Astrocyte of the cerebellum (primary cell): Measurements from ENCODE around the gene MRPS23.

ENCODE experiments used
- DNase-seq: peaks from one replicate; pipeline ENCODE4 v3.0.0-alpha.2; 2011; ENCODE audit warnings: low read depth
- H3K4me3 ChIP-seq: 2 replicates; pipeline ENCODE4 v1.5.1; 2011; ENCODE audit warnings: mild to moderate bottlenecking, low read depth, low read length, moderate library complexity
- CTCF ChIP-seq: IDR thresholded peaks from 2 replicates; pipeline ENCODE4 v1.5.1; 2012; ENCODE audit warnings: low read length, low read depth, moderate library complexity, mild to moderate bottlenecking; ENCODE audit errors: missing control alignments
- in situ Hi-C: cut with HindIII; loops from 2 replicates; pipeline ENCODE4 v1.10.0; 2017; ENCODE audit warnings: low sequenced_read_pairs

The MRPS23 gene

GRCh38 chr17:57838857-57839570 lies 10.8 kb downstream of the MRPS23 start:
- DNase-seq, result no peak
- in situ Hi-C loops, result no loop called here
- TF ChIP-seq CTCF, result no peak
- no peak overlapping the region for H3K4me3 ChIP-seq

GRCh38 chr17:57838453-57838852 lies 11.4 kb downstream of the MRPS23 start:
- H3K4me3 ChIP-seq, result no peak overlapping the region
- no peak for DNase-seq
- in situ Hi-C loops, result no loop called here
- no peak for TF ChIP-seq CTCF

- no peak for DNase-seq
- in situ Hi-C loops, result no loop called here
- no peak overlapping the region for H3K4me3 ChIP-seq
- no peak for TF ChIP-seq CTCF
Measured at GRCh38 chr17:57835333-57835900, 14.4 kb downstream of the MRPS23 start.

- in situ Hi-C loops, result no loop called here
- no peak for TF ChIP-seq CTCF
- H3K4me3 ChIP-seq, result no peak overlapping the region
- no peak for DNase-seq
Measured at GRCh38 chr17:57834146-57834741, 15.6 kb downstream of the MRPS23 start.

GRCh38 chr17:57833179-57833939 lies 16.5 kb downstream of the MRPS23 start:
- H3K4me3 ChIP-seq, result peak overlapping the region; percentile 33

More at GRCh38 chr17:57833179-57833939, 16.5 kb downstream of the MRPS23 start:
- DNase-seq, result peak; percentile 57
- peak; percentile 90 for TF ChIP-seq CTCF
- in situ Hi-C loops, result no loop called here
